SK-N-SH treated with all-trans-retinoic acid at 6 μM for 48 hours (cell line): ENCODE measurements around the gene SAXO1.

Experiments
- ATAC-seq: fragments of 200-7000 bp; cut with Tn5 transposase; 3 replicates; pipeline ENCODE4 v1.9.1; 2020; ENCODE audit warnings: mild to moderate bottlenecking, moderate library complexity
- ARNTL ChIP-seq: fragments of 450-650 bp; formaldehyde crosslinking; IDR thresholded peaks from 2 replicates; pipeline ENCODE4 v1.5.0; 2020; ENCODE audit warnings: low read depth, mild to moderate bottlenecking, moderate library complexity, borderline replicate concordance
- BACH2 ChIP-seq: fragments of 250-450 bp; sonication (Bioruptor Pico); IDR thresholded peaks from 2 replicates; pipeline ENCODE4 v1.9.0; 2021; ENCODE audit warnings: mild to moderate bottlenecking, borderline replicate concordance
- CREB5 ChIP-seq: fragments of 250-450 bp; sonication (Bioruptor Pico); IDR thresholded peaks from 2 replicates; pipeline ENCODE4 v1.5.1; 2020; ENCODE audit warnings: low read depth, mild to moderate bottlenecking, moderate library complexity
- ESRRG ChIP-seq: fragments of 250-450 bp; sonication (Bioruptor Pico); IDR thresholded peaks from 2 replicates; pipeline ENCODE4 v1.6.1; 2021; ENCODE audit warnings: mild to moderate bottlenecking
- GLIS3 ChIP-seq: fragments of 250-450 bp; sonication (Bioruptor Pico); IDR thresholded peaks from 2 replicates; pipeline ENCODE4 v1.5.0; 2020; ENCODE audit warnings: mild to moderate bottlenecking, moderate library complexity
- ISL1 ChIP-seq: fragments of 250-450 bp; sonication (Bioruptor Pico); IDR thresholded peaks from 2 replicates; pipeline ENCODE4 v2.1.2; 2022; ENCODE audit warnings: mild to moderate bottlenecking, moderate library complexity
- OSR1 ChIP-seq: fragments of 250-450 bp; sonication (Bioruptor Pico); IDR thresholded peaks from 2 replicates; pipeline ENCODE4 v1.8.0; 2022; ENCODE audit warnings: moderate library complexity, mild to moderate bottlenecking, inconsistent platforms
- PATZ1 ChIP-seq: fragments of 250-450 bp; sonication (Bioruptor Pico); IDR thresholded peaks from 2 replicates; pipeline ENCODE4 v1.8.0; 2020; ENCODE audit warnings: mild to moderate bottlenecking, moderate library complexity, borderline replicate concordance
- POU6F1 ChIP-seq: fragments of 250-450 bp; sonication (Bioruptor Pico); IDR thresholded peaks from 2 replicates; pipeline ENCODE4 v1.8.0; 2021; ENCODE audit warnings: low read depth, mild to moderate bottlenecking, moderate library complexity, borderline replicate concordance
- PPARA ChIP-seq: fragments of 250-450 bp; sonication (Bioruptor Pico); IDR thresholded peaks from 2 replicates; pipeline ENCODE4 v1.5.0; 2020; ENCODE audit warnings: mild to moderate bottlenecking, borderline replicate concordance
- RARB ChIP-seq: fragments of 250-450 bp; sonication (Bioruptor Pico); IDR thresholded peaks from 2 replicates; pipeline ENCODE4 v1.8.0; 2021; ENCODE audit warnings: mild to moderate bottlenecking, moderate library complexity
- SNAI2 ChIP-seq: fragments of 250-450 bp; sonication (Bioruptor Pico); IDR thresholded peaks from 2 replicates; pipeline ENCODE4 v1.5.0; 2020; ENCODE audit warnings: mild to moderate bottlenecking, moderate library complexity
- TOX ChIP-seq: fragments of 250-450 bp; sonication (Bioruptor Pico); IDR thresholded peaks from 2 replicates; pipeline ENCODE4 v1.8.0; 2021; ENCODE audit warnings: mild to moderate bottlenecking, moderate library complexity, borderline replicate concordance
- TSHZ2 ChIP-seq: fragments of 250-450 bp; sonication (Bioruptor Pico); IDR thresholded peaks from 2 replicates; pipeline ENCODE4 v1.5.0; 2020; ENCODE audit warnings: mild to moderate bottlenecking, moderate library complexity
- ZC3H10 ChIP-seq: fragments of 250-450 bp; sonication (Bioruptor Pico); IDR thresholded peaks from 2 replicates; pipeline ENCODE4 v1.5.1; 2021; ENCODE audit warnings: mild to moderate bottlenecking, moderate library complexity
- ZFP3 ChIP-seq: fragments of 250-450 bp; sonication (Bioruptor Pico); IDR thresholded peaks from 2 replicates; pipeline ENCODE4 v1.5.0; 2020; ENCODE audit warnings: mild to moderate bottlenecking, moderate library complexity
- ZFP30 ChIP-seq: fragments of 450-650 bp; formaldehyde crosslinking; IDR thresholded peaks from 2 replicates; pipeline ENCODE4 v1.5.0; 2022; ENCODE audit warnings: mild to moderate bottlenecking, moderate library complexity
- ZNF70 ChIP-seq: fragments of 450-650 bp; formaldehyde crosslinking; IDR thresholded peaks from 2 replicates; pipeline ENCODE4 v1.5.0; 2020; ENCODE audit warnings: mild to moderate bottlenecking, moderate library complexity
- ZNF8 ChIP-seq: fragments of 450-650 bp; formaldehyde crosslinking; IDR thresholded peaks from 2 replicates; pipeline ENCODE4 v1.5.0; 2020; ENCODE audit warnings: mild to moderate bottlenecking, moderate library complexity

SAXO1 gene

GRCh38 chr9:19018201-19018600, 14.8 kb downstream of the SAXO1 start:
- TF ChIP-seq ZFP3 (CRISPR knock-in tag) (no peak), CREB5 (CRISPR knock-in tag) (no peak), RARB (no peak), GLIS3 (CRISPR knock-in tag) (no peak), PPARA (CRISPR knock-in tag) (no peak), PATZ1 (CRISPR knock-in tag) (no peak), POU6F1 (no peak), TOX (CRISPR knock-in tag) (no peak), ZC3H10 (CRISPR knock-in tag) (no peak), ARNTL (no peak), OSR1 (CRISPR knock-in tag) (no peak), ZFP30 (CRISPR knock-in tag) (no peak), SNAI2 (no peak), BACH2 (no peak)
- TF ChIP-seq, all 23 proteins: peak for 0
- ATAC-seq = no peak

- TF ChIP-seq BACH2 = no peak
- ATAC-seq = no peak
These were observed 23.5 kb downstream of the SAXO1 start for GRCh38 chr9:19009391-19009965.

- TF ChIP-seq POU6F1 (no peak), PATZ1 (CRISPR knock-in tag) (no peak), RARB (no peak), TSHZ2 (CRISPR knock-in tag) (no peak)
- no peak for ATAC-seq
These were observed 32.9 kb downstream of the SAXO1 start for GRCh38 chr9:19000133-19000532.

- no peak for TF ChIP-seq ESRRG
- no peak for TF ChIP-seq GLIS3 (CRISPR knock-in tag)
- no peak for TF ChIP-seq PATZ1 (CRISPR knock-in tag)
- TF ChIP-seq POU6F1 = no peak
- TF ChIP-seq BACH2 = no peak
- TF ChIP-seq ZNF70 (CRISPR knock-in tag) = no peak
- TF ChIP-seq ZFP3 (CRISPR knock-in tag) = no peak
- TF ChIP-seq OSR1 (CRISPR knock-in tag) = no peak
- no peak for TF ChIP-seq ISL1 (CRISPR knock-in tag)
- no peak for TF ChIP-seq ZNF8 (CRISPR knock-in tag)
- no peak for TF ChIP-seq TOX (CRISPR knock-in tag)
These were observed 33.7 kb downstream of the SAXO1 start for GRCh38 chr9:18999173-18999785.

More at GRCh38 chr9:18999173-18999785, 33.7 kb downstream of the SAXO1 start:
- ATAC-seq = no peak
